ENCODE data around the gene ZBTB20.

Gene ZBTB20

DNA sequence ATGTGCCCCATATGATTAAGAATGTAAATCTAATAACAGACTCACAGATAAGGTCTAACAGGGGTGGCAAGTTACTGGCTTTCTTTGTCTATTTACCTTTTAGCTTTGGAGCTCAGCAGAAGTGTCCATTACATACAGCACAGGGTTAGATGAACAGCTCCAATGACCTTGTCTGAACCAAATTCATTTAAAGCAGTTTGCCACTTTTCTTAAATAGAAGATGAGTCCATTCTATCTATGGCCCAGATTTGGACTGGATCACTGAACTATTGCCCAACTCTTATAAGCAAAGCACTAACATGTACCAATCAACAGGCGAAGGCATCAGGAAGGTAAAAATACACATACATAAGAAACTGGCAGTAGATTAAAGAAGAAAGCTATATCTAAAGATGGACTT, 638.9 kb downstream of the ZBTB20 start:
- ATAC-seq: no peak
- no peak for TF ChIP-seq CSDC2 (CRISPR knock-in tag; IDR thresholded peaks at IDR 0.05)
- TF ChIP-seq OSR1 (CRISPR knock-in tag; IDR thresholded peaks at IDR 0.05): no peak
- TF ChIP-seq ARNTL (CRISPR knock-in tag; IDR thresholded peaks at IDR 0.05; ENCODE audit: borderline replicate concordance, low read depth): no peak
- no peak for TF ChIP-seq ZFP3 (CRISPR knock-in tag; IDR thresholded peaks at IDR 0.05)
- TF ChIP-seq, protein P1, sequence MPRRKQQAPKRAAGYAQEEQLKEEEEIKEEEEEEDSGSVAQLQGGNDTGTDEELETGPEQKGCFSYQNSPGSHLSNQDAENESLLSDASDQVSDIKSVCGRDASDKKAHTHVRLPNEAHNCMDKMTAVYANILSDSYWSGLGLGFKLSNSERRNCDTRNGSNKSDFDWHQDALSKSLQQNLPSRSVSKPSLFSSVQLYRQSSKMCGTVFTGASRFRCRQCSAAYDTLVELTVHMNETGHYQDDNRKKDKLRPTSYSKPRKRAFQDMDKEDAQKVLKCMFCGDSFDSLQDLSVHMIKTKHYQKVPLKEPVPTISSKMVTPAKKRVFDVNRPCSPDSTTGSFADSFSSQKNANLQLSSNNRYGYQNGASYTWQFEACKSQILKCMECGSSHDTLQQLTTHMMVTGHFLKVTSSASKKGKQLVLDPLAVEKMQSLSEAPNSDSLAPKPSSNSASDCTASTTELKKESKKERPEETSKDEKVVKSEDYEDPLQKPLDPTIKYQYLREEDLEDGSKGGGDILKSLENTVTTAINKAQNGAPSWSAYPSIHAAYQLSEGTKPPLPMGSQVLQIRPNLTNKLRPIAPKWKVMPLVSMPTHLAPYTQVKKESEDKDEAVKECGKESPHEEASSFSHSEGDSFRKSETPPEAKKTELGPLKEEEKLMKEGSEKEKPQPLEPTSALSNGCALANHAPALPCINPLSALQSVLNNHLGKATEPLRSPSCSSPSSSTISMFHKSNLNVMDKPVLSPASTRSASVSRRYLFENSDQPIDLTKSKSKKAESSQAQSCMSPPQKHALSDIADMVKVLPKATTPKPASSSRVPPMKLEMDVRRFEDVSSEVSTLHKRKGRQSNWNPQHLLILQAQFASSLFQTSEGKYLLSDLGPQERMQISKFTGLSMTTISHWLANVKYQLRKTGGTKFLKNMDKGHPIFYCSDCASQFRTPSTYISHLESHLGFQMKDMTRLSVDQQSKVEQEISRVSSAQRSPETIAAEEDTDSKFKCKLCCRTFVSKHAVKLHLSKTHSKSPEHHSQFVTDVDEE (CRISPR knock-in tag; IDR thresholded peaks at IDR 0.05): no peak
- TF ChIP-seq, protein P2, sequence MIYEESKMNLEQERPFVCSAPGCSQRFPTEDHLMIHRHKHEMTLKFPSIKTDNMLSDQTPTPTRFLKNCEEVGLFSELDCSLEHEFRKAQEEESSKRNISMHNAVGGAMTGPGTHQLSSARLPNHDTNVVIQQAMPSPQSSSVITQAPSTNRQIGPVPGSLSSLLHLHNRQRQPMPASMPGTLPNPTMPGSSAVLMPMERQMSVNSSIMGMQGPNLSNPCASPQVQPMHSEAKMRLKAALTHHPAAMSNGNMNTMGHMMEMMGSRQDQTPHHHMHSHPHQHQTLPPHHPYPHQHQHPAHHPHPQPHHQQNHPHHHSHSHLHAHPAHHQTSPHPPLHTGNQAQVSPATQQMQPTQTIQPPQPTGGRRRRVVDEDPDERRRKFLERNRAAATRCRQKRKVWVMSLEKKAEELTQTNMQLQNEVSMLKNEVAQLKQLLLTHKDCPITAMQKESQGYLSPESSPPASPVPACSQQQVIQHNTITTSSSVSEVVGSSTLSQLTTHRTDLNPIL (CRISPR knock-in tag; IDR thresholded peaks at IDR 0.05; ENCODE audit: low read depth): no peak
- no peak for TF ChIP-seq ZNF70 (CRISPR knock-in tag; IDR thresholded peaks at IDR 0.05)

DNA sequence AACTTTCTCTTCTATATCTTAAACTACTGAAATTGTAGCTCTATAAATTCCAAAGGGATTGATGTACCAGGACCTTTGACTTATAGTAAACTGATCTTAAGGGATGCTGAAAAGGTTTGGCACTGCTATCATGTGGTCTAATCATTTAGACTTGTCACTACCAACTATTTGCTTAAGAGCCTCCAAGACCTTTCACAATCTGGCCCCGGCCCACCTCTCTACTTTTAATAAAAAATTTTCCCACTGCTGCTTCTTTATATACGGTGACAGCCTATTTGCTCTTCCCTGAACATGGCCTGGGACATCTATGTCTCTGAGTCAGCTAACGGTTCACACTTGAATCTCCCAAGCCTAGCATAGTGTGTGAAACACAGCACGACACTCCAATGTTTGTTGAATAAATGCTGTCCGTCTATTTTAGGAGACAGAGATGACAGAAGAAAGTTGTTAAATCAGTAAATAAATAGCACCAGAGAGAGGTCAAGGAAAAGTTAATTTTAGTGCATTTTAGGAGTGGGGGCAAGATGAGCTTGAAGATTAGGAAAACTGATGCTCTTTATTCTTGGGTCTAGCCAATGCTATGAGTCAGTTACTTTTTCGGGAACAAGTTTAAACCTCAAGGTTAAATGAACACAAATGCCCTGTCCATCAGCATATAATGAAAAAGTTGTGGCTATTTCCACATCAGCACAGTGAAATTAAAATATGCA, 640.3 kb downstream of the ZBTB20 start:
- TF ChIP-seq BACH2 (CRISPR knock-in tag; IDR thresholded peaks at IDR 0.05; ENCODE audit: borderline replicate concordance) (no peak), ESRRG (CRISPR knock-in tag; IDR thresholded peaks at IDR 0.05) (no peak), ZFP30 (CRISPR knock-in tag; IDR thresholded peaks at IDR 0.05) (no peak), GLIS3 (CRISPR knock-in tag; IDR thresholded peaks at IDR 0.05) (no peak), SNAI2 (CRISPR knock-in tag; IDR thresholded peaks at IDR 0.05) (no peak), CSDC2 (CRISPR knock-in tag; IDR thresholded peaks at IDR 0.05) (no peak), ZC3H10 (CRISPR knock-in tag; IDR thresholded peaks at IDR 0.05) (no peak)
- TF ChIP-seq, protein P3, sequence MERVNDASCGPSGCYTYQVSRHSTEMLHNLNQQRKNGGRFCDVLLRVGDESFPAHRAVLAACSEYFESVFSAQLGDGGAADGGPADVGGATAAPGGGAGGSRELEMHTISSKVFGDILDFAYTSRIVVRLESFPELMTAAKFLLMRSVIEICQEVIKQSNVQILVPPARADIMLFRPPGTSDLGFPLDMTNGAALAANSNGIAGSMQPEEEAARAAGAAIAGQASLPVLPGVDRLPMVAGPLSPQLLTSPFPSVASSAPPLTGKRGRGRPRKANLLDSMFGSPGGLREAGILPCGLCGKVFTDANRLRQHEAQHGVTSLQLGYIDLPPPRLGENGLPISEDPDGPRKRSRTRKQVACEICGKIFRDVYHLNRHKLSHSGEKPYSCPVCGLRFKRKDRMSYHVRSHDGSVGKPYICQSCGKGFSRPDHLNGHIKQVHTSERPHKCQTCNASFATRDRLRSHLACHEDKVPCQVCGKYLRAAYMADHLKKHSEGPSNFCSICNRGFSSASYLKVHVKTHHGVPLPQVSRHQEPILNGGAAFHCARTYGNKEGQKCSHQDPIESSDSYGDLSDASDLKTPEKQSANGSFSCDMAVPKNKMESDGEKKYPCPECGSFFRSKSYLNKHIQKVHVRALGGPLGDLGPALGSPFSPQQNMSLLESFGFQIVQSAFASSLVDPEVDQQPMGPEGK (CRISPR knock-in tag; IDR thresholded peaks at IDR 0.05; ENCODE audit: borderline replicate concordance): no peak
- TF ChIP-seq, protein P2 (CRISPR knock-in tag; IDR thresholded peaks at IDR 0.05; ENCODE audit: low read depth): no peak
- TF ChIP-seq, protein P4, sequence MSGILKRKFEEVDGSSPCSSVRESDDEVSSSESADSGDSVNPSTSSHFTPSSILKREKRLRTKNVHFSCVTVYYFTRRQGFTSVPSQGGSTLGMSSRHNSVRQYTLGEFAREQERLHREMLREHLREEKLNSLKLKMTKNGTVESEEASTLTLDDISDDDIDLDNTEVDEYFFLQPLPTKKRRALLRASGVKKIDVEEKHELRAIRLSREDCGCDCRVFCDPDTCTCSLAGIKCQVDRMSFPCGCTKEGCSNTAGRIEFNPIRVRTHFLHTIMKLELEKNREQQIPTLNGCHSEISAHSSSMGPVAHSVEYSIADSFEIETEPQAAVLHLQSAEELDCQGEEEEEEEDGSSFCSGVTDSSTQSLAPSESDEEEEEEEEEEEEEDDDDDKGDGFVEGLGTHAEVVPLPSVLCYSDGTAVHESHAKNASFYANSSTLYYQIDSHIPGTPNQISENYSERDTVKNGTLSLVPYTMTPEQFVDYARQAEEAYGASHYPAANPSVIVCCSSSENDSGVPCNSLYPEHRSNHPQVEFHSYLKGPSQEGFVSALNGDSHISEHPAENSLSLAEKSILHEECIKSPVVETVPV (CRISPR knock-in tag; IDR thresholded peaks at IDR 0.05): no peak
- TF ChIP-seq, protein P5, sequence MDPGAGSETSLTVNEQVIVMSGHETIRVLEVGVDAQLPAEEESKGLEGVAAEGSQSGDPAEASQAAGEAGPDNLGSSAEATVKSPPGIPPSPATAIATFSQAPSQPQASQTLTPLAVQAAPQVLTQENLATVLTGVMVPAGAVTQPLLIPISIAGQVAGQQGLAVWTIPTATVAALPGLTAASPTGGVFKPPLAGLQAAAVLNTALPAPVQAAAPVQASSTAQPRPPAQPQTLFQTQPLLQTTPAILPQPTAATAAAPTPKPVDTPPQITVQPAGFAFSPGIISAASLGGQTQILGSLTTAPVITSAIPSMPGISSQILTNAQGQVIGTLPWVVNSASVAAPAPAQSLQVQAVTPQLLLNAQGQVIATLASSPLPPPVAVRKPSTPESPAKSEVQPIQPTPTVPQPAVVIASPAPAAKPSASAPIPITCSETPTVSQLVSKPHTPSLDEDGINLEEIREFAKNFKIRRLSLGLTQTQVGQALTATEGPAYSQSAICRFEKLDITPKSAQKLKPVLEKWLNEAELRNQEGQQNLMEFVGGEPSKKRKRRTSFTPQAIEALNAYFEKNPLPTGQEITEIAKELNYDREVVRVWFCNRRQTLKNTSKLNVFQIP (CRISPR knock-in tag; IDR thresholded peaks at IDR 0.05; ENCODE audit: borderline replicate concordance, low read depth): no peak
- ATAC-seq: peak; percentile 78

DNA sequence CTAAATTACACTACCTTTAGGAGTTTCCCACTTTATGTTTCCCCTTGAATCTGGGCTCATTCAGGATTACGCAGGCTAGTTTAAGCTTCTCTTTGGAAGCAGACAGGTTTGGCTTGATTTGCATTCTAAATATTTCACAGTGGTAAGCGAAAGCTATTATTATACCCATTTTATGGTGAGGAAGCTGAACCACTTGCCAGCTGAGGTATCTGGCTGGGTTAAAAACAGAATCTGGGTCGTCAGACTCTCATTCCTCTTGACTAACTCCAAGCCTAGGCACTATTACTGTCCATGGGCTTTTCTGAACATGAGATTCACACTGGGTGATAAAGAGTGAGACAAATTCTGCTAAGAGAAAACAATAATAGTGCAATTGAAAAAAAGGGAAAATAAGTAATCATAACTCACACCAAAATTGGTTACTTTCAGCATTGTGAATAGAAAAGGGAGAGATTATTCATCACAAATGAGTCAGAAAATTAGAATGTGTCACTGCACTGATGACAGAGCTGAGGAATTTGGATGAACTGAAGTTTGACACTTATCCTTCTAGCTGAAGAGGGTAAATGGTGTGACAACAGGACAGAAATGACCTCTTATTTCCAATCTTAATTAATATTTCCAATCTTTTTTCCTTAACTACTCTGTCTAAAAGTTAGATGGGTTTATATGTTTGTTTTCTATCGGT, 642.0 kb downstream of the ZBTB20 start:
- ATAC-seq: no peak
- no peak for TF ChIP-seq BACH2 (CRISPR knock-in tag; IDR thresholded peaks at IDR 0.05; ENCODE audit: borderline replicate concordance)
- TF ChIP-seq, protein P4 (CRISPR knock-in tag; IDR thresholded peaks at IDR 0.05): no peak
- TF ChIP-seq SNAI2 (CRISPR knock-in tag; IDR thresholded peaks at IDR 0.05): no peak
- no peak for TF ChIP-seq OSR1 (CRISPR knock-in tag; IDR thresholded peaks at IDR 0.05)

Measured in SK-N-SH treated with all-trans-retinoic acid at 6 μM for 48 hours (cell line).